Body of pancreas (tissue), 4 donors: ENCODE measurements around the gene NDFIP2.

Experiments
- POLR2A ChIP-seq, 3 donors: fragments of 450-650 bp; IDR thresholded peaks; one replicate each; pipeline ENCODE4 v1.6.1; 2016; ENCODE audit warnings: antibody characterized with exemption in 3 of 3, mild to moderate bottlenecking in 2 of 3
- TF ChIP-seq, protein P1 (sequence below), 7 experiments: fragments of 450-650 bp in 4 of 7; fragments of 200-600 bp in 3 of 7; sonication (generic) in 3 of 7; IDR thresholded peaks; one replicate each; pipeline ENCODE4 v1.5.1; 2016 to 2019; ENCODE audit warnings: antibody characterized with exemption in 7 of 7

DNA sequence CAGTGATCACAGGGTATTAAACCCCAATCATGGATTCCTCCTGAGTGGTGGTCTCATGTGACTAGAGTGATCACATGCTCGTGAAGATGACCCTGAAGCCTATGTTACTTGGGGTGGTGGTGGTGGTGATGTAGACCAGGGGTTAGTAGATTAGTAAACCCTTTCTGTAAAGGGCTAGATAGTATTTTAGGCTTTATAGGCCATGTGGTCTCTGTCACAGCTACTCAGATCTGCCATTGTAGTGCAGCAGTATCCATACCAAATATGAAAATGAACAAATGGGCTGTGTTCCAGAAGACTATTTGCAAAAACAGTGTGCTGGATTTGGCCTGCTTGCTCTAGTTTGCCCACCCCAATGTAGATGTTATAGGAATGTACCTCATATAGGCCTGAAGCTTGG is 9.4 kb downstream of the NDFIP2 start:
- TF ChIP-seq, protein P1, sequence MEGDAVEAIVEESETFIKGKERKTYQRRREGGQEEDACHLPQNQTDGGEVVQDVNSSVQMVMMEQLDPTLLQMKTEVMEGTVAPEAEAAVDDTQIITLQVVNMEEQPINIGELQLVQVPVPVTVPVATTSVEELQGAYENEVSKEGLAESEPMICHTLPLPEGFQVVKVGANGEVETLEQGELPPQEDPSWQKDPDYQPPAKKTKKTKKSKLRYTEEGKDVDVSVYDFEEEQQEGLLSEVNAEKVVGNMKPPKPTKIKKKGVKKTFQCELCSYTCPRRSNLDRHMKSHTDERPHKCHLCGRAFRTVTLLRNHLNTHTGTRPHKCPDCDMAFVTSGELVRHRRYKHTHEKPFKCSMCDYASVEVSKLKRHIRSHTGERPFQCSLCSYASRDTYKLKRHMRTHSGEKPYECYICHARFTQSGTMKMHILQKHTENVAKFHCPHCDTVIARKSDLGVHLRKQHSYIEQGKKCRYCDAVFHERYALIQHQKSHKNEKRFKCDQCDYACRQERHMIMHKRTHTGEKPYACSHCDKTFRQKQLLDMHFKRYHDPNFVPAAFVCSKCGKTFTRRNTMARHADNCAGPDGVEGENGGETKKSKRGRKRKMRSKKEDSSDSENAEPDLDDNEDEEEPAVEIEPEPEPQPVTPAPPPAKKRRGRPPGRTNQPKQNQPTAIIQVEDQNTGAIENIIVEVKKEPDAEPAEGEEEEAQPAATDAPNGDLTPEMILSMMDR (IDR thresholded peaks at IDR 0.05) = no peak
- no peak for TF ChIP-seq POLR2A (IDR thresholded peaks at IDR 0.05)
